Measurements from ENCODE around the gene PLCB1. TPM values are rescaled to one million over a fixed set of nuclear protein-coding genes. Genes with fewer than 3 reads are reported as not detected.

The PLCB1 gene
- total RNA-seq, 1 experiment from 2014 or later, result 6.0 TPM

DNA sequence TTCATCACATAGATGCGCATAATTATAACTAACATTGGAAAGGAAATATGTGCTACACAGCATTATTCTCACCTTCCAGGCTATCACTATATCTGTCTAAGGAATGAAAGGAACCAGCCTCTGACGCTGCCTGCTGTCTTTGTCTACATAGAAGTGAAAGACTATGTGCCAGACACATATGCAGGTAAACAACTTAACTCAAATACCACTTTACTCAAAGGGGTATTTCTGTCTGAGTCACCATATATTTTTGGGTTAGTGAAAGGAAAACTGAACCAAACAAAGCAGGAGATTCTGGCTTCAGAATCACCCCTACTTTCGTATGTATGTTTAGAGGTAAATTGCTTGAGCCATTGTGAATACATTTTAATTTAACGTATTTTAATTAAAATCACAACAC is 608.2 kb downstream of the PLCB1 start:
- TF ChIP-seq, protein P1, sequence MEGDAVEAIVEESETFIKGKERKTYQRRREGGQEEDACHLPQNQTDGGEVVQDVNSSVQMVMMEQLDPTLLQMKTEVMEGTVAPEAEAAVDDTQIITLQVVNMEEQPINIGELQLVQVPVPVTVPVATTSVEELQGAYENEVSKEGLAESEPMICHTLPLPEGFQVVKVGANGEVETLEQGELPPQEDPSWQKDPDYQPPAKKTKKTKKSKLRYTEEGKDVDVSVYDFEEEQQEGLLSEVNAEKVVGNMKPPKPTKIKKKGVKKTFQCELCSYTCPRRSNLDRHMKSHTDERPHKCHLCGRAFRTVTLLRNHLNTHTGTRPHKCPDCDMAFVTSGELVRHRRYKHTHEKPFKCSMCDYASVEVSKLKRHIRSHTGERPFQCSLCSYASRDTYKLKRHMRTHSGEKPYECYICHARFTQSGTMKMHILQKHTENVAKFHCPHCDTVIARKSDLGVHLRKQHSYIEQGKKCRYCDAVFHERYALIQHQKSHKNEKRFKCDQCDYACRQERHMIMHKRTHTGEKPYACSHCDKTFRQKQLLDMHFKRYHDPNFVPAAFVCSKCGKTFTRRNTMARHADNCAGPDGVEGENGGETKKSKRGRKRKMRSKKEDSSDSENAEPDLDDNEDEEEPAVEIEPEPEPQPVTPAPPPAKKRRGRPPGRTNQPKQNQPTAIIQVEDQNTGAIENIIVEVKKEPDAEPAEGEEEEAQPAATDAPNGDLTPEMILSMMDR (IDR thresholded peaks at IDR 0.05; ENCODE audit: unreplicated experiment), result no peak
- DNase-seq, result no peak
- intact Hi-C loops (cut with micrococcal nuclease; ENCODE audit: unreplicated experiment), result no loop called here
- H3K36me3 Mint-ChIP-seq (ENCODE audit: insufficient read depth, unreplicated experiment), result no peaks in the 10 kb centered on the region
- H3K4me3 Mint-ChIP-seq (ENCODE audit: low read depth, unreplicated experiment), result no peak overlapping the region
- no peaks in the 10 kb centered on the region for H3K9me3 Mint-ChIP-seq (ENCODE audit: low read depth, unreplicated experiment)
- H3K27ac Mint-ChIP-seq (ENCODE audit: unreplicated experiment), result no peak overlapping the region
- no peaks in the 10 kb centered on the region for H3K4me1 Mint-ChIP-seq (ENCODE audit: low read depth, unreplicated experiment)
- H3K27me3 Mint-ChIP-seq (ENCODE audit: unreplicated experiment), result no peaks in the 10 kb centered on the region
- CTCF ChIA-PET, result no interaction called here
- BruUV-seq (replicated peaks), result no TSS peak

GRCh38 chr20:8744228-8744844 is 612.3 kb downstream of the PLCB1 start:
- no TSS peak for BruUV-seq (replicated peaks)
- no peak overlapping the region for H3K4me3 Mint-ChIP-seq (ENCODE audit: low read depth, unreplicated experiment)
- CTCF ChIA-PET, result no interaction called here
- no peaks in the 10 kb centered on the region for H3K27me3 Mint-ChIP-seq (ENCODE audit: unreplicated experiment)
- H3K36me3 Mint-ChIP-seq (ENCODE audit: insufficient read depth, unreplicated experiment), result no peaks in the 10 kb centered on the region
- intact Hi-C loops (cut with micrococcal nuclease; ENCODE audit: unreplicated experiment), result no loop called here
- TF ChIP-seq, protein P1 (IDR thresholded peaks at IDR 0.05; ENCODE audit: unreplicated experiment), result no peak
- H3K4me1 Mint-ChIP-seq (ENCODE audit: low read depth, unreplicated experiment), result no peaks in the 10 kb centered on the region
- no peak for DNase-seq
- H3K9me3 Mint-ChIP-seq (ENCODE audit: low read depth, unreplicated experiment), result no peaks in the 10 kb centered on the region
- no peak overlapping the region for H3K27ac Mint-ChIP-seq (ENCODE audit: unreplicated experiment)

DNA sequence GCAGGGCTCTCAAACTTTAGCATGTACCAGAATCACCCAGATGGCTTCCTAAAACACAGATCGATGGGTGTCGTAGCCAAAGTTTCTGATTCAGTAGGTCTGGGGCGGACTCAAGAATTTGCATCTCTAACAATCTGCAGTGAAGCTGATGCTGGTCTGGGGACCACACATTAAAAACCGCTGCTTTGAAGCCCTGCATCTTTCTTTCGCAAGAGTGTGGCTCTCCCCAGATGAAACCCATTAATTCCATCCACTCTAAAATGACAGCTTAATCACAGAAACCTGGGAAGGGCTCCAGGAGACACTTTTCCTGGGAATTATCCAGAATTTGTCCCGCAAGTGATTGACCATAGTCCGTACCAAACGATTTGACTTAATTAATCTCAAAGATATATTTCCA is 617.0 kb downstream of the PLCB1 start:
- no TSS peak for BruUV-seq (replicated peaks)
- Mint-ChIP-seq H3K9me3 (ENCODE audit: low read depth, unreplicated experiment) (no peaks in the 10 kb centered on the region), H3K4me1 (ENCODE audit: low read depth, unreplicated experiment) (no peaks in the 10 kb centered on the region), H3K27ac (ENCODE audit: unreplicated experiment) (no peak overlapping the region), H3K27me3 (ENCODE audit: unreplicated experiment) (no peaks in the 10 kb centered on the region), H3K4me3 (ENCODE audit: low read depth, unreplicated experiment) (no peak overlapping the region), H3K36me3 (ENCODE audit: insufficient read depth, unreplicated experiment) (no peaks in the 10 kb centered on the region)
- intact Hi-C loops (cut with micrococcal nuclease; ENCODE audit: unreplicated experiment), result no loop called here
- no peak for DNase-seq
- CTCF ChIA-PET, result no interaction called here
- TF ChIP-seq, protein P1 (IDR thresholded peaks at IDR 0.05; ENCODE audit: unreplicated experiment), result no peak

DNA sequence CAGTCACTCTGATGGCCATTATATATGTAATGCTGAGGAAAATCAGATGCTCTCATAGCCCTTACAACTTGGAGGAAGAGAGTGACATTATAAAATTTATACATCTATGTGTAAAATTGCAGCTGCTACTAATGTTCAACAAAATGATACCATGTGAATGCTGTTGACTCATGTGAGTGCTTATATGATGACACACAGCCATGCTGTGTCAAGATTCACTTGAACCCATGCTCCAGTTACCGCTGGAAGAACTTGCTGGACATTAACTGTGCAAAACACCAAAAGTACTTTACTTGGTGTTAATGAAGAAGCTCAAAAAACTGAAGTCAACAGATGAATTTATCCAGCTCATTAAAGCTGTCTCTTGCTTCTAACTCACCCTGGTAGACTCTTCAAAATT is 617.9 kb downstream of the PLCB1 start:
- TF ChIP-seq, protein P1 (IDR thresholded peaks at IDR 0.05; ENCODE audit: unreplicated experiment), result no peak
- Mint-ChIP-seq H3K36me3 (ENCODE audit: insufficient read depth, unreplicated experiment) (no peaks in the 10 kb centered on the region), H3K9me3 (ENCODE audit: low read depth, unreplicated experiment) (no peaks in the 10 kb centered on the region), H3K4me3 (ENCODE audit: low read depth, unreplicated experiment) (no peak overlapping the region), H3K27ac (ENCODE audit: unreplicated experiment) (no peak overlapping the region), H3K4me1 (ENCODE audit: low read depth, unreplicated experiment) (no peaks in the 10 kb centered on the region), H3K27me3 (ENCODE audit: unreplicated experiment) (no peaks in the 10 kb centered on the region)
- CTCF ChIA-PET, result no interaction called here
- BruUV-seq (replicated peaks), result no TSS peak
- intact Hi-C loops (cut with micrococcal nuclease; ENCODE audit: unreplicated experiment), result loop anchor here (2.0 to 10.0 kb wide), 2 partner anchors 605 to 639 kb away; no protein-coding TSS in a partner anchor
- DNase-seq, result no peak

Data from Calu3 (cell line).